HepG2 (cell line): ENCODE results near the gene WDR18. TPM values are rescaled to one million over a fixed set of nuclear protein-coding genes. Genes with fewer than 3 reads are reported as not detected.

Source experiments
- ATAC-seq: fragments of 200-7000 bp; cut with Tn5 transposase; 3 replicates; pipeline ENCODE4 v1.9.1; 2020; ENCODE audit warnings: mild to moderate bottlenecking, moderate library complexity
- BruUV-seq: library from RNA; stranded (reverse); fragments of 400-500 nt; replicated peaks from 2 replicates; lab custom pipeline; 2021; lab: Mats Ljungman, UMichigan
- CTCF ChIA-PET: fragments of 300-600 bp; formaldehyde crosslinking; extraction: SDS; loops from one replicate; lab custom pipeline; 2021; ENCODE audit warnings: low total read pairs, inconsistent platforms, low intra/inter-chr PET ratio; lab: Yijun Ruan, JAX
- POLR2A ChIA-PET: fragments of 350-600 bp; sonication (Branson Sonifier 250); formaldehyde crosslinking; loops from one replicate; lab custom pipeline; 2020; ENCODE audit warnings: antibody characterized with exemption, inconsistent platforms; lab: Yijun Ruan, JAX
- DNase-seq: peaks from one replicate; pipeline ENCODE4 v3.0.0-alpha.2; 2015; ENCODE audit warnings: low spot score
- FAIRE-seq: peaks from 3 replicates; lab custom pipeline; 2011; peaks lifted over from hg19 to GRCh38; lab: Jason Lieb, UNC
- H2AFZ ChIP-seq: one replicate; pipeline ENCODE4 v1.6.1; 2011; ENCODE audit warnings: low read length, inconsistent platforms
- H3K27ac ChIP-seq: fragments of 300-600 bp; 3 replicates; pipeline ENCODE4 v1.8.0; 2011; ENCODE audit warnings: mixed run types, mild to moderate bottlenecking, mixed read lengths, low read length, inconsistent platforms; ENCODE audit not compliant: insufficient read depth; ENCODE audit errors: extremely low read length
- H3K27me3 ChIP-seq, 2 experiments: fragments of 200-600 bp in 1 of 2; 2 replicates in 1 of 2; 3 replicates in 1 of 2; pipeline versions ENCODE4 v1.6.0 to v1.8.0; 2011; ENCODE audit warnings: low read length in 2 of 2, mild to moderate bottlenecking in 2 of 2, moderate library complexity in 2 of 2, inconsistent platforms in 1 of 2; ENCODE audit not compliant: insufficient read depth in 2 of 2, control insufficient read depth in 1 of 2
- H3K36me3 ChIP-seq, 2 experiments: fragments of 200-600 bp in 1 of 2; replicated peaks in 1 of 2; 2 replicates in 1 of 2; 3 replicates in 1 of 2; pipeline versions ENCODE4 v1.5.1 to v1.8.0; 2011; ENCODE audit warnings: low read length in 2 of 2, inconsistent platforms in 1 of 2; ENCODE audit not compliant: insufficient read depth in 2 of 2, control insufficient read depth in 1 of 2
- H3K4me1 ChIP-seq: 2 replicates; pipeline ENCODE4 v1.5.1; 2012; ENCODE audit warnings: low read length, inconsistent platforms; ENCODE audit not compliant: insufficient read depth
- H3K4me2 ChIP-seq: 2 replicates; pipeline ENCODE4 v1.6.0; 2011; ENCODE audit warnings: low read depth, low read length, inconsistent platforms
- H3K4me3 ChIP-seq, 3 experiments: fragments of 200-600 bp in 1 of 3; sonication (generic), shearing (Covaris generic) in 1 of 3; replicated peaks in 1 of 3; 2 replicates each; pipeline ENCODE4 v1.5.1; 2011 to 2016; ENCODE audit warnings: low read length in 3 of 3, inconsistent platforms in 2 of 3, low read depth in 2 of 3, mild to moderate bottlenecking in 2 of 3, control low read depth in 1 of 3, mixed read lengths in 1 of 3; ENCODE audit not compliant: insufficient read depth in 1 of 3
- H3K79me2 ChIP-seq: one replicate; pipeline ENCODE4 v1.6.1; 2011; ENCODE audit warnings: low read length, inconsistent platforms; ENCODE audit not compliant: insufficient read depth
- H3K9ac ChIP-seq: 2 replicates; pipeline ENCODE4 v1.6.0; 2011; ENCODE audit warnings: mild to moderate bottlenecking, low read depth, low read length, inconsistent platforms; ENCODE audit not compliant: insufficient read depth
- H3K9me3 ChIP-seq: 2 replicates; pipeline ENCODE4 v1.5.1; 2012; ENCODE audit warnings: mild to moderate bottlenecking, low read length
- H4K20me1 ChIP-seq: 2 replicates; pipeline ENCODE4 v1.6.0; 2011; ENCODE audit warnings: inconsistent platforms, mild to moderate bottlenecking, low read length, moderate library complexity; ENCODE audit not compliant: insufficient read depth
- AGO2 ChIP-seq: fragments of 200-400 bp; formaldehyde crosslinking; optimal IDR thresholded peaks from 2 replicates; pipeline ENCODE3; 2017; ENCODE audit warnings: mild to moderate bottlenecking, low read depth, low read length, moderate library complexity
- CBFB ChIP-seq: sonication (generic); formaldehyde crosslinking; IDR thresholded peaks from 2 replicates; pipeline ENCODE4 v1.4.0; 2020; ENCODE audit warnings: missing genetic modification reagents
- PCBP1 ChIP-seq: fragments of 200-400 bp; formaldehyde crosslinking; IDR thresholded peaks from 2 replicates; pipeline ENCODE4 v1.6.1; 2017; ENCODE audit warnings: mild to moderate bottlenecking, low read depth, low read length, borderline replicate concordance
- POLR2A ChIP-seq, 2 experiments: IDR thresholded peaks; 2 replicates each; pipeline ENCODE4 v1.6.1; 2011; ENCODE audit warnings: low read depth in 2 of 2, low read length in 2 of 2, mild to moderate bottlenecking in 1 of 2, moderate library complexity in 1 of 2; ENCODE audit not compliant: insufficient read depth in 1 of 2
- PTBP1 ChIP-seq: fragments of 200-400 bp; formaldehyde crosslinking; IDR thresholded peaks from 2 replicates; pipeline ENCODE4 v1.6.1; 2018; ENCODE audit warnings: low read length, low read depth; ENCODE audit not compliant: poor library complexity, severe bottlenecking
- RBM39 ChIP-seq: fragments of 200-400 bp; formaldehyde crosslinking; IDR thresholded peaks from one replicate; pipeline ENCODE4 v1.6.1; 2018; ENCODE audit warnings: antibody characterized with exemption, mild to moderate bottlenecking, low read depth, low read length; ENCODE audit not compliant: poor library complexity, severe bottlenecking
- ZFP1 ChIP-seq: IDR thresholded peaks from 2 replicates; pipeline ENCODE4 v1.6.1; 2016
- ZNF121 ChIP-seq: sonication (generic); formaldehyde crosslinking; IDR thresholded peaks from 2 replicates; pipeline ENCODE4 v1.5.0; 2020; ENCODE audit warnings: mild to moderate bottlenecking, missing genetic modification reagents
- ZNF660 ChIP-seq: sonication (generic); formaldehyde crosslinking; IDR thresholded peaks from 2 replicates; pipeline ENCODE4 v1.5.1; 2020; ENCODE audit warnings: mild to moderate bottlenecking, low read depth, missing genetic modification reagents, borderline replicate concordance
- WGBS: methylation state at CpG from one replicate; pipeline ENCODE4 v1.1.6; 2017; ENCODE audit warnings: low lambda C conversion rate; 5-methylcytosine and 5-hydroxymethylcytosine counted together
- in situ Hi-C: cut with HindIII; loops from 2 replicates; pipeline ENCODE4 v1.10.0; 2017; ENCODE audit warnings: low pct_unique_long_range_greater_than_20kb; ENCODE audit not compliant: extremely low pct_ligation_motif_present
- intact Hi-C: fragments of 100-400 bp; cut with micrococcal nuclease; formaldehyde crosslinking; loops from one replicate; pipeline ENCODE4 v1.10.0; 2022; ENCODE audit not compliant: unreplicated experiment
- polyA plus RNA-seq, 8 experiments: library from polyadenylated mRNA; depleted of rRNA in 3 of 8; stranded (reverse) in 7 of 8; unstranded in 1 of 8; fragments of >200 nt; fragmentation: Illumina TruSeq in 4 of 8; extraction: Trizol in 4 of 8; gene quantifications; 2 replicates each; pipeline versions ENCODE4 v1.2.1 to v1.2.3, GENCODE V29; 2011 to 2016; ENCODE audit warnings: low read depth in 4 of 8, missing spikeins in 1 of 8, mixed read lengths in 1 of 8; ENCODE audit not compliant: insufficient read depth in 1 of 8
- total RNA-seq, 5 experiments: library from RNA; depleted of rRNA; stranded (reverse); fragments of >200 nt; fragmentation: Illumina TruSeq; extraction: Trizol; gene quantifications; 2 replicates each; pipeline ENCODE4 v1.2.3, GENCODE V29; 2016; ENCODE audit warnings: low read depth in 1 of 5
- TF ChIP-seq, protein P1 (sequence below): sonication (generic); formaldehyde crosslinking; IDR thresholded peaks from 2 replicates; pipeline ENCODE4 v1.5.1; 2020; ENCODE audit warnings: mild to moderate bottlenecking, missing genetic modification reagents, moderate library complexity
- TF ChIP-seq, protein P2 (sequence below): sonication (generic); formaldehyde crosslinking; IDR thresholded peaks from 2 replicates; pipeline ENCODE4 v1.4.0; 2020; ENCODE audit warnings: missing genetic modification reagents
- TF ChIP-seq, protein P3 (sequence below): sonication (generic); formaldehyde crosslinking; IDR thresholded peaks from 2 replicates; pipeline ENCODE4 v1.4.0; 2020; ENCODE audit warnings: missing genetic modification reagents, mild to moderate bottlenecking, borderline replicate concordance

The WDR18 gene
- total and polyA plus RNA-seq, 2 of the 13 experiments (the other 11 are each of a cell fraction or from before 2014, with no cell fraction given) = 36.4 to 47.6 TPM

DNA sequence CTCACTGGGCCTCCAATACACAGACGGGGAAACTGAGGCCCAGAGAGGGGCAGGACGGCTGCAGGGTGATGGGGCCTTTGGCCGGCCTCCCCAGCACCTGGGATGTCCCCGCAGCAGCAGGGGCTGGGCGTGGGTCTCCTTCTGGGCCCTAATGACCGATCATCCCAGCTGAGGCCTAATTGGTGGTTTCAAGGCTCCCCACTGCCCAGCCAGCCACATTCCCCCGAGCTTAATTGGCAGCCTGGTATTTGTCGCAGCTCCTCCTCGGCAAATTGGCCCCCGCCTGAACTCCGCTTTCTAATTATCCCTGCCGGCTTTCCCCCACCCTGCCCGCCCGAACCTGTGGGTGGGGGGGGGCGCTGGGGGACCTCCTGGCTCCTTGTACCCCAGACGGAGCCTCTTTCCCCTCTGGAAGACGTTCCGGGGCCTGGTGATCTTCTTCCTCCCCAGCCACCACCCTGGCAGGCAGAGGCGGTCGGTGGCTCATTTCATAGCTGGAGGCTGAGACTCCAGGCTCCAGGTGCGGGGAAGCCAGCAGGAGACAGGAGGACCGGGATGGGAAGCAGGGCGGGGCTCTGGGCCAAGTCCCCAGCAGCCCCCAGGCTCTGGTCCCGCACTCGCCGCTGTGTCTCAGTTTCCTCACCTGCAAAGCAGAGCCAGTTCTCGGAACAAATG lies 27.2 kb upstream of the WDR18 start:
- Histone ChIP-seq H2AFZ (no peak overlapping the region), H3K4me1 (peaks cover 91% of the 10 kb centered on the region)
- no peak for TF ChIP-seq CBFB (CRISPR knock-in tag)
- TF ChIP-seq ZFP1 (CRISPR knock-in tag) = no peak
- TF ChIP-seq ZNF660 (CRISPR knock-in tag) = no peak
- TF ChIP-seq PCBP1 = no peak
- TF ChIP-seq AGO2 = peak; percentile 70
- TF ChIP-seq, protein P1, sequence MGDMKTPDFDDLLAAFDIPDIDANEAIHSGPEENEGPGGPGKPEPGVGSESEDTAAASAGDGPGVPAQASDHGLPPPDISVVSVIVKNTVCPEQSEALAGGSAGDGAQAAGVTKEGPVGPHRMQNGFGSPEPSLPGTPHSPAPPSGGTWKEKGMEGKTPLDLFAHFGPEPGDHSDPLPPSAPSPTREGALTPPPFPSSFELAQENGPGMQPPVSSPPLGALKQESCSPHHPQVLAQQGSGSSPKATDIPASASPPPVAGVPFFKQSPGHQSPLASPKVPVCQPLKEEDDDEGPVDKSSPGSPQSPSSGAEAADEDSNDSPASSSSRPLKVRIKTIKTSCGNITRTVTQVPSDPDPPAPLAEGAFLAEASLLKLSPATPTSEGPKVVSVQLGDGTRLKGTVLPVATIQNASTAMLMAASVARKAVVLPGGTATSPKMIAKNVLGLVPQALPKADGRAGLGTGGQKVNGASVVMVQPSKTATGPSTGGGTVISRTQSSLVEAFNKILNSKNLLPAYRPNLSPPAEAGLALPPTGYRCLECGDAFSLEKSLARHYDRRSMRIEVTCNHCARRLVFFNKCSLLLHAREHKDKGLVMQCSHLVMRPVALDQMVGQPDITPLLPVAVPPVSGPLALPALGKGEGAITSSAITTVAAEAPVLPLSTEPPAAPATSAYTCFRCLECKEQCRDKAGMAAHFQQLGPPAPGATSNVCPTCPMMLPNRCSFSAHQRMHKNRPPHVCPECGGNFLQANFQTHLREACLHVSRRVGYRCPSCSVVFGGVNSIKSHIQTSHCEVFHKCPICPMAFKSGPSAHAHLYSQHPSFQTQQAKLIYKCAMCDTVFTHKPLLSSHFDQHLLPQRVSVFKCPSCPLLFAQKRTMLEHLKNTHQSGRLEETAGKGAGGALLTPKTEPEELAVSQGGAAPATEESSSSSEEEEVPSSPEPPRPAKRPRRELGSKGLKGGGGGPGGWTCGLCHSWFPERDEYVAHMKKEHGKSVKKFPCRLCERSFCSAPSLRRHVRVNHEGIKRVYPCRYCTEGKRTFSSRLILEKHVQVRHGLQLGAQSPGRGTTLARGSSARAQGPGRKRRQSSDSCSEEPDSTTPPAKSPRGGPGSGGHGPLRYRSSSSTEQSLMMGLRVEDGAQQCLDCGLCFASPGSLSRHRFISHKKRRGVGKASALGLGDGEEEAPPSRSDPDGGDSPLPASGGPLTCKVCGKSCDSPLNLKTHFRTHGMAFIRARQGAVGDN = peak; percentile 12; the same call in 1 of the 2 replicates
- peak; percentile 70 for TF ChIP-seq PTBP1
- TF ChIP-seq RBM39 = peak; percentile 58
- TF ChIP-seq, protein P2, sequence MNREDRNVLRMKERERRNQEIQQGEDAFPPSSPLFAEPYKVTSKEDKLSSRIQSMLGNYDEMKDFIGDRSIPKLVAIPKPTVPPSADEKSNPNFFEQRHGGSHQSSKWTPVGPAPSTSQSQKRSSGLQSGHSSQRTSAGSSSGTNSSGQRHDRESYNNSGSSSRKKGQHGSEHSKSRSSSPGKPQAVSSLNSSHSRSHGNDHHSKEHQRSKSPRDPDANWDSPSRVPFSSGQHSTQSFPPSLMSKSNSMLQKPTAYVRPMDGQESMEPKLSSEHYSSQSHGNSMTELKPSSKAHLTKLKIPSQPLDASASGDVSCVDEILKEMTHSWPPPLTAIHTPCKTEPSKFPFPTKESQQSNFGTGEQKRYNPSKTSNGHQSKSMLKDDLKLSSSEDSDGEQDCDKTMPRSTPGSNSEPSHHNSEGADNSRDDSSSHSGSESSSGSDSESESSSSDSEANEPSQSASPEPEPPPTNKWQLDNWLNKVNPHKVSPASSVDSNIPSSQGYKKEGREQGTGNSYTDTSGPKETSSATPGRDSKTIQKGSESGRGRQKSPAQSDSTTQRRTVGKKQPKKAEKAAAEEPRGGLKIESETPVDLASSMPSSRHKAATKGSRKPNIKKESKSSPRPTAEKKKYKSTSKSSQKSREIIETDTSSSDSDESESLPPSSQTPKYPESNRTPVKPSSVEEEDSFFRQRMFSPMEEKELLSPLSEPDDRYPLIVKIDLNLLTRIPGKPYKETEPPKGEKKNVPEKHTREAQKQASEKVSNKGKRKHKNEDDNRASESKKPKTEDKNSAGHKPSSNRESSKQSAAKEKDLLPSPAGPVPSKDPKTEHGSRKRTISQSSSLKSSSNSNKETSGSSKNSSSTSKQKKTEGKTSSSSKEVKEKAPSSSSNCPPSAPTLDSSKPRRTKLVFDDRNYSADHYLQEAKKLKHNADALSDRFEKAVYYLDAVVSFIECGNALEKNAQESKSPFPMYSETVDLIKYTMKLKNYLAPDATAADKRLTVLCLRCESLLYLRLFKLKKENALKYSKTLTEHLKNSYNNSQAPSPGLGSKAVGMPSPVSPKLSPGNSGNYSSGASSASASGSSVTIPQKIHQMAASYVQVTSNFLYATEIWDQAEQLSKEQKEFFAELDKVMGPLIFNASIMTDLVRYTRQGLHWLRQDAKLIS (CRISPR knock-in tag) = no peak
- TF ChIP-seq ZNF121 (CRISPR knock-in tag) = no peak
- TF ChIP-seq, protein P3, sequence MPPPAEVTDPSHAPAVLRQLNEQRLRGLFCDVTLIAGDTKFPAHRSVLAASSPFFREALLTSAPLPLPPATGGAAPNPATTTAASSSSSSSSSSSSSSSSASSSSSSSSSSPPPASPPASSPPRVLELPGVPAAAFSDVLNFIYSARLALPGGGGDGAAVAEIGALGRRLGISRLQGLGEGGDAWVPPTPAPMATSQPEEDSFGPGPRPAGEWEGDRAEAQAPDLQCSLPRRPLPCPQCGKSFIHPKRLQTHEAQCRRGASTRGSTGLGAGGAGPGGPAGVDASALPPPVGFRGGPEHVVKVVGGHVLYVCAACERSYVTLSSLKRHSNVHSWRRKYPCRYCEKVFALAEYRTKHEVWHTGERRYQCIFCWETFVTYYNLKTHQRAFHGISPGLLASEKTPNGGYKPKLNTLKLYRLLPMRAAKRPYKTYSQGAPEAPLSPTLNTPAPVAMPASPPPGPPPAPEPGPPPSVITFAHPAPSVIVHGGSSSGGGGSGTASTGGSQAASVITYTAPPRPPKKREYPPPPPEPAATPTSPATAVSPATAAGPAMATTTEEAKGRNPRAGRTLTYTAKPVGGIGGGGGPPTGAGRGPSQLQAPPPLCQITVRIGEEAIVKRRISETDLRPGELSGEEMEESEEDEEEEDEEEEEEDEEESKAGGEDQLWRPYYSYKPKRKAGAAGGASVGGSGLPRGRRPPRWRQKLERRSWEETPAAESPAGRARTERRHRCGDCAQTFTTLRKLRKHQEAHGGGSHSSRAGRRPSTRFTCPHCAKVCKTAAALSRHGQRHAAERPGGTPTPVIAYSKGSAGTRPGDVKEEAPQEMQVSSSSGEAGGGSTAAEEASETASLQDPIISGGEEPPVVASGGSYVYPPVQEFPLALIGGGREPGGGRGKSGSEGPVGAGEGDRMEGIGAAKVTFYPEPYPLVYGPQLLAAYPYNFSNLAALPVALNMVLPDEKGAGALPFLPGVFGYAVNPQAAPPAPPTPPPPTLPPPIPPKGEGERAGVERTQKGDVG (CRISPR knock-in tag) = 0 out of 2 replicates have a peak, but pooled peaks have one; percentile 17
- 0 out of 4 replicates have a peak, but pooled peaks of 1 of the 2 experiments have one; percentile 10 for TF ChIP-seq POLR2A (IDR thresholded peaks at IDR 0.05; ENCODE audit: insufficient read depth in 1 of 2, low read depth in 2 of 2, low read length in 2 of 2)

More for the DNA sequence above, 27.2 kb upstream of the WDR18 start:
- BruUV-seq = no TSS peak
- H3K4me2 ChIP-seq = no peak overlapping the region
- peaks cover 74% of the 10 kb centered on the region for H3K79me2 ChIP-seq
- FAIRE-seq (no peak), DNase-seq (no peak), ATAC-seq (no peak)
- H3K4me3 ChIP-seq = no peak overlapping the region
- peaks cover 10 to 23% of the 10 kb centered on the region in 2 experiments; a peak in 4 of 5 replicates for H3K36me3 ChIP-seq
- intact Hi-C loops = no loop called here
- no peaks in the 10 kb centered on the region for H4K20me1 ChIP-seq
- in situ Hi-C loops = no loop called here
- ChIA-PET CTCF (no interaction called here), POLR2A (interaction anchor here (1.1 to 1.6 kb wide), 2 partner anchors 25 to 27 kb away, joined by 3 to 5 read pairs; partner anchors contain the start of gene WDR18)
- no peaks in the 10 kb centered on the region for H3K9me3 ChIP-seq
- 91% methylated on average over 16 of the region's 27 CpGs for WGBS
- no peak overlapping the region for H3K9ac ChIP-seq
- peak overlapping the region; percentile 99 for H3K27ac ChIP-seq
- no peaks in the 10 kb centered on the region for H3K27me3 ChIP-seq
